Stimulated activated CD4-positive, alpha-beta T cell treated with anti-CD3 and anti-CD28 coated beads, TNF-alpha, amount 100 ng/mL, for 48 hours (primary cell): ENCODE measurements around the gene NRXN3.

Experiments
- DNase-seq, 3 donors: peaks; one replicate each; pipeline ENCODE4 v3.0.0-alpha.2; 2020; ENCODE audit warnings: low read depth in 3 of 3

The NRXN3 gene

DNA sequence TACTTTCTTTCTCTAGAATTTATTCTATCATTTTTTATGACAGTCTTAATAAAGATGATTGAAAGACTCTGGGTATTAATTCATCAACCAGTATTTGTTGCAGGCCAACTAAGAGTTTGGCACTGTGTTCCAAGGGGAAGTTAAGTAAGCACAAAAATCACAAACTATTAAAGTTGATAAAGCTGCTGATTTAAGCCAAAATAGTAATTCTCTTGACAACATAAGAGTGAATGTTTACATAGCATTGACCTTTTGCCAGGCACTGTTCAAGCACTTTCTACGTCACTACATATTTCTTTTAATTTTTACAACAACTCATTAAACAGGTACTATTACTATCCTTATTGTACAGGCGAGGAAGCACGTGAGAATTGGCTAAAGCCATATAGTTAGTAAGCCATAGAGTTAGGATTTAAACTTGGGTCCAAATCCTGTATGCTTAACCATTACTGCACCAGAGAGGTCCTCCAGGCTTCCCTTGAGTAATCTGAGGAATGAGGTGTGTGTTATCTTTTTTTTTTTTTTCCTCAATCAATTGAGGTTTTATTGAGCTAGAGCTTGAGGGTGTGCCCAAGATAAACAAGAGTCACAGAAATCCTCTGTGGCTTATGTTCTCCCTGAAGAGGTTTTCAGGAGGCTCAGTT is 1031.5 kb downstream of the NRXN3 start:
- no peak for DNase-seq

DNA sequence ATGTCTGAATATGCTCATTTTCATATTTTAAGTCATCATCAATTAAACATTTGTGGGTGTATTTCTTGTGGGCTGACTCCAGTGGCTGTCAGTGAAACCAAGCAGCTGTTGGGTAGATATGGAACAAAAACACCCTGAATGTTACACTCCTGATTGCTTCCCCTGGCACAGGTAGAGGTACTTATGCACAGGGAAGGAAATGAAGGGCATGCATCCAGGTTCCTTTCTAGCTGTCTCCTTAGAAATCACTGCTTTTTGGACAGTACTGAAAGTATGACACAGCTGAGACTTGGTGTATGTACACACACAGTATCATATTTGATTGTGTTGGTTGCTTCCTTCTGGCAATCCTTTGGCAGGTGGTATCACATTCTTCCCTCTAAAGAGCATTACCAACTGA is 1034.4 kb downstream of the NRXN3 start:
- DNase-seq = no peak

DNA sequence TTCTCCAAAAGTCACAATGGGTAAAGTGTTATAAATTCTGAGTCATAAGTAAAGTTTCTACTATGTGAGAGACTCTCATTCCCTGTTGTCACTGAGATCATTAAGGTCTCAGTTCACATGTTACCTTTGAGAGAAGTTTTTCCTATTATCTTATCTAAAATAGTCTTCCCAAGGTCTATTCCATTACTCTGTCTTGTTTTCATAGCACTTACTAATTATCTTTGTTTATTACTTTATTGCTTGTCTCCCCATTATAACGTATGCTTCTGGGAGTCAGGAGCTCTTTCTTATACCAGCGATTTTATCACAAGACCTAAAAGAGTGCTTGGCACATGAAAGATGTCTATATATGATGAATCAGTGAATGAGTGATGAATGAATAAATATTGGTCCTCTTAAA is 1039.2 kb downstream of the NRXN3 start:
- no peak for DNase-seq

DNA sequence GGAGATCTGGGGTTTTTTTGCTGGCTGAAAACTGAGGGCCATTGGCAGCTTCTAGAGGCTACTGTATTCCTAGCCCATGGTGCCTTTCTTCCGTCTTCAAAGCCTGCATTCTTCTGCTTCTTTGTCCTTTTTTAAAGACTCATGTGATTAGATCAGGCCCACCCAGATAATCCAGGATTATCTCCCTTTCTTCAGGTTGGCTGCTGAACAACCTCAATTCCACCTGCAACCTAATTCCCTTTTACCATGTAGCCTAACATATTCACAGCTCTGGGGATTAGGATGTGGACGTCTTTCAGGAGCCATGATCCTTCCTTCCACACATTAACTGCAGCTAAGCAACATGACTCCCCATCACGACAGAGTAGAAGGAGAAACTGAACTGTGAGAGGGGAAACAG is 1055.6 kb downstream of the NRXN3 start:
- no peak for DNase-seq

DNA sequence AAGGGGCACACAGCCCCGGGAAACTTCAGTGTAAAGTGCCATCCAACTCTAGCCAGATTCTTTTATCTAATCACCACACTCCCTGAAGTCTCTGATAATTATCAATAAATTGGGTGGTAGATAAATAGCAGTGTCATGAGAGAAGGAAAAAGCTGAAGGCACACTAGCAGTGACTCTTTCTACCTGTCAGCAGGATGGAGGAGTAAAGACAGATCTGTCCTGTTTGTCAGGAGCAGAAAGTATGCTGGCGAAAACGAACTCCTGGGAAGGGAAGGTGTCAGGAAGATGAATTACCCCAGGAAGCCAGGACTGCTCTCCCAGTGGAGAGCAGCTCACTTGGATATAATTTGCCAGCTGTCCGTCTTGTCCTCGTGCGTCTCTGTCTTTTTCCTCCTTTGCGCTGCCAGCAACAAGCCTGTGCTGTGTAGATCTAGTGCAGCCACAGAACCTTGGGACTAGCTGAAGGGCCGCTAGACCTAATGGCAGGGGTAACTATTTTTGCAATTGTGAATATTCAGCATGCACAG is 1059.3 kb downstream of the NRXN3 start:
- no peak for DNase-seq

DNA sequence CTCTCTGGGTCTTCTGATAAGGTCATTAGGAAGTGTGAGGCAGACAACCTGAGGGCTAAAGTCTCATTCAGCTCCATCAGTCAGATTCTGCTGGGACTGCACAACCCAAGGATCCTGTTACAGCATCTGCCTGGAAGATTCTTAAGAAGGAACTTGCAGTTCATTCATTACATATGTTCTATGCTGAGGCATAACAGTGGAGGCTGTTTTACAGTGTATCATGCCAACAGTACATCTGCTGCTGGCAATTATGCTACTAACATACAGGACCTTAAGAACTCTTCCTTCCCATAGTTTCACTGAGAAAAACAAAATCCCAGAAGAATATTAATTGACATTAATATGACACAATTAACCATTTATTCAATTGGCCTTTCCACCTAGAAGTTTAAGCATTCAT is 1072.5 kb downstream of the NRXN3 start:
- DNase-seq = no peak

DNA sequence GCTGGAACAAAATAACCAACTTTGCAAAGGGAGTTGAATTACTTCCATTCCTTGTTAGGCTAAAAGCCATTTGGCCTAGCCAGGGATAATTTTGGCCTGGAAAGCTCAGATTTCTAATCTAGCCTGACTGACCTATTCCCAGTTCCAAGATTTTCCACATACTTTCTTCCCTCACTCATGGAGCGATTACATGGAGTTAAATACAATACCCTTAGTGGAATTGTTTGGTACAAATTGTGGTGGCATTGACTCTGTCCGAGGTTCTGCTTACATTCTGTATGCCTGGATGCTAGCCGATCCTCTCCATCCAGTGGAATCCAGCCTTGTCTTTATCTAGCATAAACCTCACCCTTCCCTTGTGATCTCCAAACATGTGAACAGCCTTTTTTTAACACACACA is 1076.0 kb downstream of the NRXN3 start:
- DNase-seq = no peak

DNA sequence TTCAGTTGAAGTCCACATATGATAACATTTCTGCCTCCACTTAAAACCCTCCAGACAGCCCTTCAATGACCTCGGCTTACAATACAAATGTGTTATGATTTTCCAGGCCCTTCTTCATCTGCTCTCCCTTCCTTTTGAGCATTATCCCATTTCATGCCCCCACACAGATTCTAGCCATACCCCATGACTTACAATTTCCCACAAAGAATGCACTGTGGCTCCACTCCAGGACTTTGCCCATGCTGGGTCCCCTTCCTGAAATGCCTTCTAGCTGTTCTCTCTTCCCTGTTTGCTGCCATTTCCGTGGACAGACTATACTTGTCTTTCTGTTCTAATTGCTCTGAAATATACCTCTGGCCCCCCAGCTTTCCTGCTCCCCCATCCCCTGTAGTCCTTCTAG is 1078.0 kb downstream of the NRXN3 start:
- no peak for DNase-seq

DNA sequence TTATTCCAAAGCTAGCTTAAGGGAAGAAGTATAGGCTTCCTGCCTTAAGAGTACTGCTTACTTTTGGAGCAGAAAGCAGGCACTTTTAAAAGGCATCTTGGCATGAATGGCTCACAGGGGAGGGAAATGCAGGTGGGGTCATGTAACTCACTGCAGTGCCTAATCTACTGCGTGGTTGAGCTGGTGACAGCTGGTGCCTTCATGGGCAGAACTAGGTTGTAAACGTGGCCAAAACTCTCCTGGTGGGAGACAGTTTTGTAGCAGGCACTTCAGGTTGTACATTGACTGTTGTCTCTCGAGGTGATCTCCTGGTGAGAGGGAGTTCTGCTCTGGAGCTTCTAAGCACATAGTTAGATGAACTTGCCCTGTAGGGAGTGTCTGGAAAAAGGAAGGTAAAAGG is 1078.6 kb downstream of the NRXN3 start:
- no peak for DNase-seq

DNA sequence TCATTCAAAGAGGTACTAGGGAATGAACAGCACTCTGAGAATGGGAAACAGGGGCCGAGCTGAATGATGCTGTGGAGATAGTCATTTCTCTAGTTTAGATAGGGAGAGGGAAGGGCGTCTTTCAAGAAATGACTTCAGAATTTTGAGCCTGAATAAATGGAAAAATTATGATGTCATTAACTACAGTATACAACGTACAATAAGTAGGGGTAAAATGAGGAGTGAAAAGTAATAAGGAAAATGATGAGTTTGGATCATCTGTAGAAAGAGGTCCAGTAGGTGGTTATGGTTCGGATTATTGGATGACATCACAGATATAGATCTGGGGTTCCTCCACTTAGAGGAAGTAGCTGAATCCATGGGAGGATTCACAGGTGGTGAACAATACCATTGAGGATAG is 1081.1 kb downstream of the NRXN3 start:
- no peak for DNase-seq

DNA sequence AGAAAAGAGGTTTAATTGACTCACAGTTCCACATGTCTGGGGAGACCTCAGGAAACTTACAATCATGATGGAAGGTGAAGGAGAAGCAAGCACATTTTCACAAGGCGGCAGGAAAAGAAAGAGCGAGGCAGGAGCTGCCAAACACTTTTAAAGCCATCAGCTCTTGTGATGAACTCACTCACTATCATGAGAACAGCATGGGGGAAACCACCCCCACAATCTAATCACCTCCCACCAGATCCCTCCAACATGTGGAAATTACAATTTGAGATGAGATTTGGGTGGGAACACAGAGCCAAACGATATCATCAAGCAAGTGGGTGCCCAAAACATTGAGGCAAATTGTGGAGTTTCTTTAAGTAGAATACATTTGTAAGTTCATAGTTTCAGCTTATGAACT is 1083.4 kb downstream of the NRXN3 start:
- DNase-seq = no peak

DNA sequence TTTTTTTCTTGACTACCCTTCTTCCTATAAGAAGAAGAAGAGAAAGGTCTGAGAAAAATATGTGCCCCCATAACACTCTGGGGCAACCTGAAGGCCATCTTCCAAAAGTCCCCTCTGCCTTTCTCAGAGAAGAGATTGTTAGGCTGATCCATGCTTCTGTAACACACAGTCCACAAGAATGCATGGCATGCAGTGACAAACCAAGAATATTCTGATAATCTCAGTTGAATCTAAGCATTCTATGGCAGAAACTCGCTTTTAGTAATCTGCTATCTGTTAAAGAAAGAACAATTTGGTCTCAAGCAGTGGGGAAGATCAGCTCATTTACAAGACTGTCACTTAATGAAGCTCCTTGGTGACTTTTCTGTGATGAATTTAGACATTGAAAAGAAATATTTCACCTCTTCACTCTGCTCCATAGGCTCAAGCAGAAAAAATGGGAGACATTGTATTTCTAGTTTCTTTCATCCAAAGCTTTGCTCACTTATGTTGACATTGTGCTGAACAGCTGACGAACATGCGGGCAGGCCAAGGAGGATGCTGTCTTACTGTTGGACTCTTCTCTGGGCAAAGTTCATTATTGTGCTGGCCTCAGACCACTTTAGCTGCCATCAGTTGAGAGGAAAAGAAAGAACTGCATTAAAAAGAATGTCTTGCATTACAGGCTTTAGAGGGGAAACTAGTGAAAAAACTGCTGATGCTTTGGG is 1084.0 kb downstream of the NRXN3 start:
- no peak for DNase-seq

DNA sequence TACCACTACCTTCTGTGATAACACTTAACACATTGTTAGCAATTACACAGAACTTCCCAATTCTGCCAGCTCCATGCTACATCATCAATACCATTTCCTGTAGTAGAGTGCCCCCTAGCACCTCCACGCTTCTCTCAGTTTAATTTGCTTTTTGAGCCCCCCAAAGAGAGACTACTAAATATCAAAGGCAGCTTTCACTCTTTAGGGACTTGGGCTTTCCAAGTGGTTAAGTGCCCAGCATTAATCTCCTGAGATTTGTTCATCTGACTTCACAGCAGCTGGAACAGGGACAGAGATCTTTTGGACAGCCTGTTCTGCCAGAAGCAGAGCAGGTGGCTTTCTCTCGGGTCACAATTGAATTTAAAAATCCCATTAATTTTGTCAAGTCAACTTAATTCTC is 1086.2 kb downstream of the NRXN3 start:
- DNase-seq = no peak

DNA sequence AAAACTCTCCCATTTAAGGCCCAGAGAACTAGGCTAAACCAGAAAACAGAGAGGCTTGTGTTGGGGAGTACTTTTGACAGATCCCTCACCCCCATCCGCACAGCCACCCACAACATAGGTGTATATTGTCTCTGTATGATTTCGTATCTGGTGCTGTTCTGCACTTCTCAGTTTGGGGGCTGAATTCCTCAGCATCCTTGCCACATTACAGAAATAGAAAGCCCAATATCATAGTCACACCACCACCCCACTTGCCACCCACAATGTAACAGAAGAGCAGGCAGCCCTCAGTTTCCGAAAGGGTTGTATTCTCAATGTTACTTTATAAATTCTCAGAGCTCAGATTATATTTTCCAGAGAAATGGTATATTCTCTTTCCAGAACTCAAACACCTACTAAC is 1090.2 kb downstream of the NRXN3 start:
- DNase-seq = no peak

DNA sequence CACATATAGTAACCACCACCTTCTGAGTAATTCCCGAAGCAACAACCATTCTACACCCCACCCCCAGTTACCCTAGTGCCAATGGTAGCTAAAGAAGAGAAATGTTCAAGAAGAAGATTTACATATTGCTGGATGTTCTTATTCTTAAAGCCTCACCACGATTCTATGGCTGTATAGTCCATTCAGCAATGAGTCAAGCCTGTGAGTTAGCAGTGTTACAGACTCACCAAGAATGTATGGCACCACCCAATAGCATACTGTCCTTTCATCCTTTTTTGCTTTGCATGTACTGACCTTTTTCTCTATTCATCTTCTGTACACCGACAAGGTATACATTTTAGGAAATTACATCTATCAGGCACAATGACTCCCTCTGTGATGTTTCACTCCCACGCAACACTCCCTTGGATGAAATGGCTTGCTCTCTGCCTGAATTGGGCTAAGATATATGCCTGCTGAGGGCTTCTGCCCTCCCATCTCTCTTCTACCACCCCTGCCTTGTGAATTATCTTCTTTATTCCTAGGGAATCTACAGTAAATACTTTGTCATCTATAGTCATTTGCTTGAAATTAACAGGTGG is 1095.3 kb downstream of the NRXN3 start:
- no peak for DNase-seq

DNA sequence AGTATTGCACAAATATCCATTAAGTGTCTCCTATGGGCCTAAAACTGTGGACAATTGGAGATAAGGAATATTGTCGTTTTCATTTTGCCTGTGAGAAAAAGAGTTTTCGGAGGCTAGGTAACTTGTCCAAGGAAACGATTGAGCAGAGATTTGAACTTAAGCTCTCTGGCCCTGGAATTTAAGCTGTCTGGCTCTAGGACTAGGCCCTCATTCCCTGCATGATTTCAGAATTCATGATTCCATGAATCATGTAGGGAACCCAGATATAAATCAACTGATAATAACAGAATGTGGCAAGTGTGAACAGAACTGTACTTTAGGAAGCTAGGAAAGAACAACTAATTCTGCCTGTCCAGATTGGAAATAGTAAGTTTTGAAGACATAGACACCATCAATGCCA is 1100.2 kb downstream of the NRXN3 start:
- DNase-seq = no peak

DNA sequence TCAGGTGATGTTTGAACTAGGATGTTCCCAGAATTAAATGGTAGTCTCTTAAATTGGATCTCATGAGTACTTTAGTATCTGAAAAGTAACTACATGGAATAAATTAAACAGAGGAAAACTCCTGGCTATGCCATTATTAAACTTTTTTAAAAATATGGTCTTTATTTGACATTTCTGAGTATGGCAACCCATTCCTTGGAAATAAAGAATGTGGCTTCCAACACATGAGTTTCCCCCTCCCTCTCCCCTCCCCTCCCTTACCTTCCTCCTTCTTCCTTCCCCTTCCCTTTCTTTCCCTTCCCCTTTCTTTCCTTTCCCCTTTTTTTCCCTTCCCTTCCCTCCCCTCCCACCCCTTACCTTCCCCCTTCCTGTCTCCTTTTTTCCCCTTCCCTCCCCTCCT is 1100.9 kb downstream of the NRXN3 start:
- no peak for DNase-seq

DNA sequence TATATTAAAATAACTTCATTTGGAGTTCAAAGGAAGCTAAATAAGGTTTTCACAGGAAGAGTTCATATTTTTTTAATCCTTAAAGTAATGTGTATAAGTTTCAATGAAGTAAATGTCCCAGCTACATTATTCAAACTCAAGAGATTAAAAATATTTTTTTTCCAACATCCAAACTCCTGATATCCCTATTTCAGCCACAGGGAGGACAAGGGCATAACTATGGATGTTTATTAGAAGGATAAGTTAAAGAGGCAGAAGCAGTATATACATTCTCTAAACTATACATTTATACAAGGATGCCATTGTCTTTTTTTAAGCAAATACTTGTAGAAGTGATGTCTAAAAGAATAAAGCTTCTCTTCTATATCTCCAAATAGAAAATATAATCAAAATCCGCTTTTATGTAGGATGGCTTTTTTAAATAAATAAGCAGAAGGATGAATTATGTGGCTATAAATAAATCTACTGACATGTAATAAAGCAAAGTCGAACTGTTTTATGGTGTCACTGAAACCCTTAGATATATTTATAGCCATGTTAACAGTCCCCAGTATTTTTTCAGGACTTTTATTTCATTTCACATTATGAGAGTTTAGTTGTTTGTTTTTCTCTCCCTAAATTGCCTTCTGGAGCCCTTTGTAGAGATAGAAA is 1104.6 kb downstream of the NRXN3 start:
- no peak for DNase-seq

DNA sequence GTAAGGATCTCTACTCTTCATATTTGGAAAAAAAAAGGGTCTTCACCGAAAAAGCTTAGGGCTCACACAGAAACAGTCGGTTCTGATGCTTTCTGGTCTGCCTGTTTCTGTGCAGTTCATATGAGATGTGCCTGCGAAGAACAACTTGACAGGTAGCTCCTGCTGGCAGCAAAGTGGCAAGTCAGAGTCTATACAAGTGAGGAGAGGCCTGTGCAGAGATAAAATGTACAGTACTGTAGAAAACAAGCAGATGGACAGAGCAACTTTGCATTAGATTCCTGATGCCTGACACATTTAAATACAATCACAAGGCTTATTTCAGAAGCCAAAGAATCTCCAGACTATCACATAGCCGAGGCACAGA is 1105.1 kb downstream of the NRXN3 start:
- DNase-seq = no peak

DNA sequence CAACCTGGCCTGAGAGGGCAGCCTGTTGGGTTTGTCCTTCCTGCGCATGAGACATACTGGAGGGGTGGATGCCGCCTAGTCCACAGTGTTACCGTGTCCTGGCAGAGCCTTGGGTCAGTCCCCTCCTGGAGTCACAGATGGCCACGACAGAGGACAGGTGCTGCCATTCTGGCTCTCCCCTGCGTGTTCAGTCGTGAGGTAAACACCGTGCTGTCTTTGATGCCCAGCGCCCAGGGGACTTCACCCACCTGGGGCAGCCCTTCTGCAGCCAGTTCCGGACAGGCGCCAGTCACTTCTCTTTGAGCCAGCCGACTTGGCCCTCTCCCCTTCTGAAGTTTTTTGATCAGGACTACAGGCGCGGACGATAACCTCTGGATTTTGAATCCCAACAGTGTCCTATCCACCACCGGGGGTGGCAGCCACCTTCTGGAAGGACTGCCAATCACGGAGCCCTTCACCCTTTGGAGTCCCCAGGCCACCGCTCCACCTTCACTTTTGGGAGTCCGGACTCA is 1108.2 kb downstream of the NRXN3 start:
- DNase-seq = no peak

DNA sequence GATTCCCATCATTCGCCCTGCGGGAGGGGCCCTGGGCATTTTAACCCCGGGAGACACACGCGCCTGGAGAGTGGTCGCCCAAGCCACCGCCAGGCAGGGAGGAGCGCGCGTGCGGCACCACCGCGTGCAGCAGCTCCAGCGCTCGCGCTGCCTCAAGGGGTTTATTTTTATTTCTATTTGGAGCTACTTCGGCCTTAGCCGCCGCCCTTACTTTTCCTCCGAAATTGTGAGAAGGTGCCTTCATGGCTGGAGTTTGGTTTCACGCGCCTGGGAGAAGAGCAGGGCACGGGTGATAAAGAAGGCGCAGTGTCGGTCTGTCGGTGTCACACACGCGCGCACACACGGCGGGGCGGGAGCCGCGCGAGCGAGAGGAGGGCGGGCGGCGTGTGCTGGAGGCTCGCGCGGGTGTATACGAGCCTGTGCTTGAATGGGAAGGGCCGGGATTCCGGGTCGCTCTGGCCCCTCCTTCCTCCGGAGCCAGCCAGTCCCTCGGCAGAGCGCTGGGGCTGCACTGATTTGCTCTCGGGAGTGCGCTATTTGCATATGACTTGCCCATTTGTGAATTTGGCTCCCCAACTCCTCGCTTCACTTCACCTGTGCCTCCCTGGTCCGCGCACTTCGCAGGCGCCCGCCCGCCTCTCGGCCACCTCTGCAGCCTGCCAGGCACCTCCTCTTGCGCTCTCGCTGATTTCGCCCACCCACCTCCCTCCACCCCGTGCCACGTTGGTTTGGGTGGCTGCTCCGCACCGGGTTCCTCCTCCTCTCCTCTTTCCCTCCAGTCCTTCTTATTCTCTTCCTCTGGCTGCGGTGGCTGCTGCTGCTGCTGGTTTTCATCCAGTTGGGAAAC is 1108.8 kb downstream of the NRXN3 start:
- DNase-seq = no peak
